IMR-90 (cell line): ENCODE data around the gene SLC2A1.

Experiments
- CEBPB ChIP-seq: IDR thresholded peaks from 2 replicates; pipeline ENCODE4 v1.6.1; 2012; ENCODE audit warnings: low read depth, low read length, improper control_type of control experiment
- MAFK ChIP-seq: IDR thresholded peaks from 2 replicates; pipeline ENCODE4 v1.6.1; 2012; ENCODE audit warnings: low read depth, low read length, improper control_type of control experiment
- MXI1 ChIP-seq: IDR thresholded peaks from 2 replicates; pipeline ENCODE4 v1.6.1; 2012; ENCODE audit warnings: low read depth, mild to moderate bottlenecking, low read length, moderate library complexity, borderline replicate concordance
- POLR2A ChIP-seq: IDR thresholded peaks from 2 replicates; pipeline ENCODE4 v1.6.1; 2012; ENCODE audit warnings: mild to moderate bottlenecking, low read depth, low read length
- RAD21 ChIP-seq: IDR thresholded peaks from 2 replicates; pipeline ENCODE4 v1.6.1; 2012; ENCODE audit warnings: low read length, improper control_type of control experiment
- SMC3 ChIP-seq: fragments of 150-350 bp; IDR thresholded peaks from 2 replicates; pipeline ENCODE4 v1.6.1; 2016; ENCODE audit warnings: low read depth, mild to moderate bottlenecking, antibody characterized with exemption, low read length, moderate library complexity
- TF ChIP-seq, protein P1 (sequence below): conservative IDR thresholded peaks from 2 replicates; pipeline ENCODE4 v1.5.1; 2012; ENCODE audit warnings: mild to moderate bottlenecking, low read depth, low read length, improper control_type of control experiment

DNA sequence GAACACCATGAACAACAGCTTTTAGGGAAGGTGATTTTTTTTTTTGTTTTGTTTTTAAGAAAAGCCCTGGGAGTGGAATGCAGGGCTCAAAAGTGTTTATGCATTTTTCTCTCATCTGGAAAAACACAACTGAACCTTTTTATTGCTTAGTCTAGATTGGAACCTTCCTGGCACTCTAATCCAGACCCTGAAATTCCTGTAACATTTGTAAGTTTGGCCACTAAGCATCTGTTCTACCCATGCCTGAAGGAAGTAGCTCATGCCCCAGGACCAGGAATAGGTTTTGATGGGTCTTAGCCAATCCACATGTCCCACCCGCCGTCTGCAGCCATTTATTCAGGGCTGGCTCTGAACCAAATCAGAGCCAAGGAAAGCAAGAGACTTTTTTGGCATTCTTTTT is 39.7 kb upstream of the SLC2A1 start:
- TF ChIP-seq, protein P1, sequence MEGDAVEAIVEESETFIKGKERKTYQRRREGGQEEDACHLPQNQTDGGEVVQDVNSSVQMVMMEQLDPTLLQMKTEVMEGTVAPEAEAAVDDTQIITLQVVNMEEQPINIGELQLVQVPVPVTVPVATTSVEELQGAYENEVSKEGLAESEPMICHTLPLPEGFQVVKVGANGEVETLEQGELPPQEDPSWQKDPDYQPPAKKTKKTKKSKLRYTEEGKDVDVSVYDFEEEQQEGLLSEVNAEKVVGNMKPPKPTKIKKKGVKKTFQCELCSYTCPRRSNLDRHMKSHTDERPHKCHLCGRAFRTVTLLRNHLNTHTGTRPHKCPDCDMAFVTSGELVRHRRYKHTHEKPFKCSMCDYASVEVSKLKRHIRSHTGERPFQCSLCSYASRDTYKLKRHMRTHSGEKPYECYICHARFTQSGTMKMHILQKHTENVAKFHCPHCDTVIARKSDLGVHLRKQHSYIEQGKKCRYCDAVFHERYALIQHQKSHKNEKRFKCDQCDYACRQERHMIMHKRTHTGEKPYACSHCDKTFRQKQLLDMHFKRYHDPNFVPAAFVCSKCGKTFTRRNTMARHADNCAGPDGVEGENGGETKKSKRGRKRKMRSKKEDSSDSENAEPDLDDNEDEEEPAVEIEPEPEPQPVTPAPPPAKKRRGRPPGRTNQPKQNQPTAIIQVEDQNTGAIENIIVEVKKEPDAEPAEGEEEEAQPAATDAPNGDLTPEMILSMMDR: no peak
- TF ChIP-seq POLR2A: no peak
- no peak for TF ChIP-seq SMC3
- TF ChIP-seq MAFK: no peak
- TF ChIP-seq CEBPB: no peak
- TF ChIP-seq MXI1: no peak
- no peak for TF ChIP-seq RAD21
